Measurements from ENCODE around the gene MALL. TPM values are rescaled to one million over a fixed set of nuclear protein-coding genes. Genes with fewer than 3 reads are reported as not detected.
A peak's percentile ranks its signal among the peaks of the same experiment; 100 is the strongest.

The MALL gene
- total and polyA plus RNA-seq, 10 of the 15 experiments (the other 5 are each of a cell fraction or from before 2014, with no cell fraction given): 0.26 TPM; not detected in 9

DNA sequence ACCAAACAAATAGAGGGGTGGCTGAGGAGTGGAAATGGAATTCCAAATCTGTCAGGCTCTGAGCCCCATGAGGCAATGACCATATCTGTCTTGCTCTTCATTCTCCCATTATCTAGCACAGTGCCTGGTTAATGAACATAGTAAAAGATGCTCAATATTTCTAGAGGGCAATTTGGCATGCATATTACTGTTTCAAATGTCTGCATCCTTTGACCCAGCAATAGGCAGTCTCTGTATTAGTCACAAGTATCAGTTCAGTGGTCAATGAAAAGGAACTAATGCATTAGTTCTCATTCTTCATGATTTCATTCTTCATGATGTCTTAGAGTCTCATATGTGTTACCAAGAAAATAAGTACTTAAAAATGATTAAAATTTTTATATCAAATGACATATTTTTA, 28.4 kb upstream of the MALL start:
- ChIA-PET RAD21 (ENCODE audit: unreplicated experiment) (no interaction called here), SMC1A (ENCODE audit: uncharacterized antibody, unreplicated experiment) (no interaction called here)
- BruUV-seq (replicated peaks): no TSS peak

More for the DNA sequence above, 28.4 kb upstream of the MALL start:
- Histone ChIP-seq H3K4me1 (ENCODE audit: control insufficient read depth, insufficient read depth, low read length) (no peaks in the 10 kb centered on the region), H3K27me3 (replicated peaks in 1 of 2; ENCODE audit: control insufficient read depth in 2 of 2, insufficient read depth in 2 of 2, low read length in 1 of 2) (no peaks in the 10 kb centered on the region), H2AFZ (ENCODE audit: control insufficient read depth, low read depth, low read length) (no peak overlapping the region), H3K4me3 (no peak overlapping the region), H3K4me2 (ENCODE audit: control insufficient read depth, insufficient read depth) (no peak overlapping the region), H3K79me2 (ENCODE audit: control insufficient read depth, insufficient read depth, low read length) (no peaks in the 10 kb centered on the region), H3K36me3 (ENCODE audit: control insufficient read depth in 2 of 2, insufficient read depth in 2 of 2, low read length in 1 of 2) (no peaks in the 10 kb centered on the region), H4K20me1 (ENCODE audit: control insufficient read depth, insufficient read depth) (no peaks in the 10 kb centered on the region), H3K9me3 (replicated peaks; ENCODE audit: control insufficient read depth, insufficient read depth, low read length) (no peaks in the 10 kb centered on the region), H3K27ac (ENCODE audit: control insufficient read depth, insufficient read depth) (no peak overlapping the region), H3K9ac (ENCODE audit: control insufficient read depth, insufficient read depth, low read length) (no peak overlapping the region)
- no peak for DNase-seq (ENCODE audit: low read depth, low spot score)
- CTCF ChIA-PET: interaction anchor here (1.2 kb wide), 1 partner anchor 16 kb away, joined by 3 read pairs; no protein-coding TSS in a partner anchor
- intact Hi-C loops (cut with micrococcal nuclease; ENCODE audit: unreplicated experiment): no loop called here
- POLR2A ChIA-PET: no interaction called here
- TF ChIP-seq RELA (IDR thresholded peaks at IDR 0.05; ENCODE audit: borderline replicate concordance, partially characterized antibody) (no peak), RUNX3 (IDR thresholded peaks at IDR 0.05; ENCODE audit: low read length) (peak; percentile 40), SMARCA5 (IDR thresholded peaks at IDR 0.05) (no peak), TCF3 (IDR thresholded peaks at IDR 0.05; ENCODE audit: borderline replicate concordance, insufficient read depth, low read depth, low read length) (no peak), KAT2A (conservative IDR thresholded peaks at IDR 0.05; ENCODE audit: control insufficient read depth, low read depth, low read length) (no peak), SP1 (IDR thresholded peaks at IDR 0.05; ENCODE audit: low read depth, low read length) (no peak), SREBF2 (IDR thresholded peaks at IDR 0.05; ENCODE audit: low read length) (no peak), IRF4 (IDR thresholded peaks at IDR 0.05; ENCODE audit: low read depth, low read length) (peak; percentile 45; the same call in 1 of the 2 replicates), BMI1 (IDR thresholded peaks at IDR 0.05; ENCODE audit: borderline replicate concordance) (no peak), IKZF2 (IDR thresholded peaks at IDR 0.05) (no peak), JUNB (IDR thresholded peaks at IDR 0.05) (peak; percentile 50; the same call in 1 of the 2 replicates), GABPA (IDR thresholded peaks at IDR 0.05; ENCODE audit: low read depth) (no peak), ZNF274 (IDR thresholded peaks at IDR 0.05; ENCODE audit: insufficient read depth, insufficient read length) (no peak), TCF12 (IDR thresholded peaks at IDR 0.05; ENCODE audit: low read depth, low read length) (no peak), MEF2B (IDR thresholded peaks at IDR 0.05; ENCODE audit: partially characterized antibody, poor library complexity, severe bottlenecking) (no peak), ZNF24 (IDR thresholded peaks at IDR 0.05) (peak; percentile 75; the same call in 1 of the 2 replicates), FOS (IDR thresholded peaks at IDR 0.05; ENCODE audit: borderline replicate concordance, extremely low read depth, insufficient read length) (no peak), HDAC6 (IDR thresholded peaks at IDR 0.05; ENCODE audit: unreplicated experiment) (no peak), BHLHE40 (IDR thresholded peaks at IDR 0.05; ENCODE audit: borderline replicate concordance in 1 of 2, low read depth in 2 of 2, low read length in 1 of 2) (no peak), CHD4 (IDR thresholded peaks at IDR 0.05) (no peak), BCL11A (IDR thresholded peaks at IDR 0.05; ENCODE audit: low read depth, low read length) (no peak)
- TF ChIP-seq, protein P1, sequence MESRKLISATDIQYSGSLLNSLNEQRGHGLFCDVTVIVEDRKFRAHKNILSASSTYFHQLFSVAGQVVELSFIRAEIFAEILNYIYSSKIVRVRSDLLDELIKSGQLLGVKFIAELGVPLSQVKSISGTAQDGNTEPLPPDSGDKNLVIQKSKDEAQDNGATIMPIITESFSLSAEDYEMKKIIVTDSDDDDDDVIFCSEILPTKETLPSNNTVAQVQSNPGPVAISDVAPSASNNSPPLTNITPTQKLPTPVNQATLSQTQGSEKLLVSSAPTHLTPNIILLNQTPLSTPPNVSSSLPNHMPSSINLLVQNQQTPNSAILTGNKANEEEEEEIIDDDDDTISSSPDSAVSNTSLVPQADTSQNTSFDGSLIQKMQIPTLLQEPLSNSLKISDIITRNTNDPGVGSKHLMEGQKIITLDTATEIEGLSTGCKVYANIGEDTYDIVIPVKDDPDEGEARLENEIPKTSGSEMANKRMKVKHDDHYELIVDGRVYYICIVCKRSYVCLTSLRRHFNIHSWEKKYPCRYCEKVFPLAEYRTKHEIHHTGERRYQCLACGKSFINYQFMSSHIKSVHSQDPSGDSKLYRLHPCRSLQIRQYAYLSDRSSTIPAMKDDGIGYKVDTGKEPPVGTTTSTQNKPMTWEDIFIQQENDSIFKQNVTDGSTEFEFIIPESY (IDR thresholded peaks at IDR 0.05): no peak
- FAIRE-seq: peak; percentile 59
- in situ Hi-C loops (cut with MboI): no loop called here
- peak; percentile 72 for ATAC-seq
